HG03175 (cell line): ENCODE data around the gene CNBD2.
"Not testable (repeated sequence)": the region's sequence is repeated elsewhere in the genome, so short reads cannot be mapped to it uniquely, and the experiment has no call there.

Experiments used
- ATAC-seq: cut with Tn5 transposase; IDR thresholded peaks from one replicate; pipeline ENCODE4 v1.9.1; 2021; ENCODE audit warnings: mild to moderate bottlenecking, moderate library complexity; ENCODE audit not compliant: unreplicated experiment

The CNBD2 gene

DNA sequence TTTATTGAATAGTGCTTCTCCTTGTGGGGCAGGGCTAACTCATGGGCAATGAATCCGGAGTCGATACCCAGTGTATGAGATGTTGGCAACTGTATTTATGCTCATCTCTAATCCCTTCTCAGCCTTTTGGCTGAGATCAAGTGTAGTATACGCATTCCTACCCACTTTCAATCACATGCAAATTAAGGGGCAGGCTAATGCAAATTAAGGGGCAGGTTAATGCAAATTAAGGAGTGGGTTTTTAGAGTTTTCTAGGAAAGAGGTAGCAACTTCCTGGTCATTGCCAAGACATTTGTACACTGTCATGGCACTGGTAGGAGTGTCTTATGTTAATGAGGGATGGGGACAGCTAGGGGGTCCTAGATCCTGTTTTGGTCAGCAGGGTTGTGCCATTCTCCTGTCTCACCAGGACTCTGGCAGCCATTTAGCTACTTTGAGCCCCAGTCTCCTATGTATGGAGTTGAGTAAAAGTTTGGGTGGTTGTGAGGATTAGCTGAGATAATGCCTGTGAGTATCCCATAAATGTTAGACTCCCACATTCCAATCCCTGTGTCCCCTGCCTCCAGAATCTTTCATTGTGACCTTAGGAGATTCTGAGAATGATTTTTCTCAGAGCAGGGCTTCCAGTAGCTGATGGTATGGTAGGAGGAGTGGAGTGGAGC is at the start of gene CNBD2:
Gene CNBD2 (plus strand): TSS at position 612 of the 662 bp plus-strand sequence. CDS start 173 bp downstream, outside the sequence.
- no peak for ATAC-seq

DNA sequence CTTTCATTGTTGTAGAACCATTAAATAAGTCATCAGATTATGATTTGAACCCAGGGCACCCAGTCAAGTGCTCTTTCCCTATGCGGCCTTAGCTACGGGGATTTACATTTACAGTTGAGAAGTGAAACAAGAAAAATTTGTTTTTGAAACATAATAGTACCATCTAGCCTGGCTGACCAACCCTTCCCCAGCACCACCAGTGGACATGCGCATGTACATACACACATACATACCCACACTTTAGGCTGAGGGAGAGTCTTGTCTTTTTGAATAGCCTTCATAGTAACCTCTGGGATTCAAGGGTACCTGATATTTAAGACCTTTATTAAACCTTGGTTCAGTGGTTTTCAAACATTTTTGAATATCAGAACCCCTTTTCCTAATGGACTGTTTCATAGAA is 47.9 kb upstream of the CNBD2 start:
- ATAC-seq = no peak

DNA sequence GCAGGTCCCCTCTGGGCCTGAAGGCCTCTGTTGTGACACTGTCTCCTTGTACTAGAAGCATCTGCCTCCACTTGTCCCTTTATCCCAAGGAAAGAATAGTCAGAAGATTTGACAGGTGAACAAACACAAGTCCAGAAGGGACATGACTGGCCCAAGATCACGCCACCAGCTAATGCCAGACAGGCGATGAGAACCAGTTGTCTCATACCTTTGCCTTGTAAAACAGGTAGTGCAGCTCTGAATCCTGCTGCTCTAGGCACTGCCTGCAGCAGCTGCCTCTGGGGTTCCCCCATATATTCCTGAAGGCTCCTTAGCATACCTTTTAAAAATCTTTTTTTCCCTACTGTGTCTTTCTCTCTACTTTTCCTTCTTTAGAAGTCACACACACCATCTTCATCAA is 39.1 kb upstream of the CNBD2 start:
- no peak for ATAC-seq

DNA sequence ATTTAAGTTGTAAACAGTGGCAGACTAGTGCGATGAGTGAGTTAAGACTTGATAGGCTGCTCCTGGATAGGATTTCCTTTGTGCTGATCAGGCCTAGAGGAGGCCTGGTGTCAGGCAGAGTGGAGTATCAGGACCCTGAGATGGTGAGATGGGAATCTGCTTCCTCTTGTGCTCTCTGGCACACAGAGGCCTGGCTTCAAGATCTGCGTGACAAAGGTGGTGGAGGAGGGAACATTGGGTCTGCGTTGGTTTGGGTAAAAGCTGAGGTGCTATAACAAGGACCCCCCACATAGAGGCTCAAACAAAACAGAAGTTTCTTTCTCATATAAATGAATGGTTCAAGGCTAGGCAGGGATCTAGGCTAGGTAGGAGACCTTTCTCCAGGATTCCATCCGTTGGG is 34.3 kb upstream of the CNBD2 start:
- ATAC-seq = no peak

DNA sequence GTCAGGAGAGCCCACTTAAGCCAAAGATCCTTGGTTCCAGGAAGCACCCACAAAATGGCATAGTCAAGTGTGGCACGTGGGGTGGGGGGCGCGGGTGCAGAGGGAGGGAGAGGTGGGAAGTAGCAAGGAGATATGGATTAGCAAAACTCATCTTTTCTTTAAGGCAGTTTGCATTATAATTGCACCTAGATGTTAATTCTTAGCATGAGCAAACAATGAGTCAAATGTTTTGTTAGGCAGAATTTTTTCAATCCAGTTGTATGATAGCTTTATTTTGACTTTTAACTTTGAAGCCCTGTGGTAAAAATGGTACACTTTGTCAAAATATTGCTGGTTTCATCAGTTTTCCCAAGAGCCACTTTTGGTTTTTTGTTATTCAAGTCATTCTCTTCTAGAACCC is 29.1 kb upstream of the CNBD2 start:
- ATAC-seq = no peak

DNA sequence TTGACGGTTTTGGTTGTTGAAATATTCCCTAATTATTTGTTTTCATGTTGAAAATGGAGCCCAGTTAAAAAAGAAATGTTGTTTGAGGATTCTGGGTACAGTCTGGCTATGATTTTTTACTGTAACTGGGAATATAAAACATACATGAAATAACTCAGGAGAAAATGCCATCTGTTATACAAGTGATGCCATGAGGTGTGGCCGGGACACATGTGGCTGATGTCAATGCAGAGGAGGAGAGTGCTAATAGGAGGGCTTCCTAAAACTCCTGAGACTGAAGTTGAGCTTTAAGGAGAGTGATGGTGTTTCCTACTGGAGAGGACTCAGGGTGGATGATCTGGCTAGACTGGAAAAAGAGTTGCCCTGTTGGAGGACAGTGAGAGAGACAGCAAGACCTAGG is 26.8 kb upstream of the CNBD2 start:
- ATAC-seq = no peak

DNA sequence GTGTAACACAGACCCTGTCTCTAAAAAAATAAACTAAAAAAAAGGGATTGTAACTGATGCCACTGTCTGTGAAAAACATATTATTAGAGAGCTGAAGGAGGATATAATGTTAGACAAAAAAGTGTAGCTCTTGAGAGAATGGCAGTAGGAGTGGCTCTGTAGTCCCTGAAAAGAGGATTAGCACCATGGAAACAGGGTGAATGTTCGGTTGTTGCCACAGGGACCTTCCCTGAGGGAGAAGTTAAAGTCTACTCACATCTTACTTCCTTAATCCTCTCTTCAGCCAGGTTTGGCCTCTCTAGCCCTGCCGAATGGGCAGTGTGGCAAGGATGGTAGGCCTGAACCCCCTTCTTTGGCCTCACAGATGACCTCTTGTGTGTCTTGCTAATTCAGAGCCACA is 26.1 kb upstream of the CNBD2 start:
- ATAC-seq = no peak

DNA sequence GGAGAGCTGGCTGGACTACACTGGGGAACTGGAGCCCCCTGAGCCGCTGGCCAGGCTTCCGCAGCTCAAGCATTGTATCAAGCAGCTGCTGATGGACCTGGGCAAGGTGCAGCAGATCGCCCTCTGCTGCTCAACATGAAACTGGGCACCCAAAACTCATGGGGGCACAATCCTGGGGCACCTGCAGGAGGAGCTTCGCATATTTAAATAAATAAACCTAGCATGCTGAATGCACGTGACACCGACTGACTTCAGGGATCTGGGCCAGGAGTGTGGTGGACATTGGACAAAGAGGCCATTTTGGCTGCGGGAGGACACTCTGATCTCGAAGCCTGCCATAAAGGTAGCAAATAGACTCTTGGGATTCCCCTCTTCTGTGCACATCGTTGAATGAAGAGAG is 20.9 kb upstream of the CNBD2 start:
- ATAC-seq = no peak

DNA sequence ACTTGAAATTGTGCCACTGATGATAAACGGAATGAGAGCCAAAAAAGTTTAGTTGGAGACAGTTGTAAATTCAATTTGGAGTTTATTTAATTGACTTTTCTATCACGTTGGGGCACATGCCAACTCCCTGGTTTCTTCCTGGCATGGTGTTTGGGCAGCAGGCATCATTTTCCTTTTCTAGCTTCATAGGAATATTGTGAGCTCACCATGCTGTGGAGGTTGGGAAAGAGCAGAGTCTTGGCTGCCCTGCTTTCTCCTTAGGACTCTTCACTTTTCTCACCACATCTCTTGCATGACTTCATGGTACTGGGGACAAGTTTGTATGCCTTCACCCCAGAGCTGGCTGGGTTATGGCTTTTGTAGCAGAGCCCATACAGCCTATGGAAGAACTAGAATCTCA is 20.5 kb upstream of the CNBD2 start:
- no peak for ATAC-seq

DNA sequence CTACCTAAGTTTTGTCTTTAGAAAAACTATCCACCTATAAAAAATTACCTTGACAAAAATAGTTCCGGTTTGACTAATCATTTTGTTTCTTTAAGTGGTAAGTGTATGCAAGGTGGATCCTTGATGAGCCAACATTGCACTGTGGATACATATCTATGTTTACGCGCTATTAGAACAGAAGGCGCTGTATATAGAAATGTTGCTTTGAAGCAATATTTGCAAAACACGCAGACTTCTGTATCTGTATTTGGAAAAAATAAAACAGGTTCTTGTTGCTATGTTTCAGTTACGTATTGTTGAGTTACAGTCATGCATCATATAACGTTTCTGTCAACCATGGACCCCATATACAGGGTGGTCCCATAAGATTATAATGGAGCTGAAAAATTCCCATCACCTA is 18.3 kb upstream of the CNBD2 start:
- ATAC-seq = no peak

DNA sequence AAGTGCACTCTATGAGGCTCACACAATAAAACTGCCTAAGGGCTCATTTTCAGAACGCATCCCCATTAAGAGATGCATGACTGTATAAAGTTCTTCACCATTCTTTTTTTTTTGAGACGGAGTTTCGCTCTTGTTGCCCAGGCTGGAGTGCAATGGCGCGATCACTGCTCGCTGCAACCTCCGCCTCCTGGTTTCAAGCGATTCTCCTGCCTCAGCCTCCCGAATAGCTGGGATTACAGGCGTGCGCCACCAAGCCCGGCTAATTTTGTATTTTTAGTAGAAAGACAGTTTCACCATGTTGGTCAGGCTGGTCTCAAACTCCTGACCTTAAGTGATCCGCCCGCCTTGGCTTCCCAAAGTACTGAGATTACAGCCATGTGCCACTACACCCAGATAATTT is 16.3 kb upstream of the CNBD2 start:
- ATAC-seq = not testable (repeated sequence)

DNA sequence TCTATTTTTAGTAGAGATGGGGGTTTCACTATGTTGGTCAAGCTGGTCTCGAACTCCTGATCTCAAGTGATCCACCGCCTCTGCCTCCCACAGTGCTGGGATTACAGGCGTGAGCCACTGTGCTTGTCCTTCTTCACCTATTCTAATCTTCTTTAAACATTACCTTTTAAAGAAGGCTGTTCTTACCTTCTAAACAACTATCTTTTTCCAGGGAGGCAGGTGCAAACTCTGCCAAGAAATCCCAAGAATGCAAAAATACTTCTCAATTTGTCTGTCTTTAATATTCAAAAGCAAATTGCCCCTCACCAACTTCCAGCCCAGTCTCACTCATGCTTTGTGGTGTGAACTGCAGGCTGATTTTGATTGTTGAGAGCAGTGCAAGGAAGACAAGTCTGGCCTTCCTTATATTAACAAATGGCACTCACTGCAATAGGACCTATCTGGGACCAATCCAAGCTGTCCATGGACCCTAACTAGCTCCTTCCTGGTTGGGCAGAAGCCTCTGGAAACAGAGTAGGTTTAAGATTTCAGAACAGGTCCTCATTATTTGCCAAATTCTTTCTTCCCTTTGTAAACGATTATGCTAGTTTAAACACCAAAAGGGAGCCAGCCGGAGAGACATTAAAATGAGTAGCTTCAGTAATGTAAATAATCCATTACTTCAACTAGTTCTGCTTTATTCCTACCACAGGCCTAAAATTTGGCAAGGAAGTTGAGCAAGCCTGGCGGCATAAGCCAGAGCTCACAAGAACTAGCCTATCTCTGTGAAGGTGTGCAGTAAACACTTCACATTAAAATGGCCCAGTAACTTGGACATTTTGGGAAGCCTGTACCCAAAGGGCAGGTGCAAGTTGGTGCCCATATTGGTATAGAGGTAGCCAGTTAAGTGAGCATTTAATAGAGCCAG is 15.7 kb upstream of the CNBD2 start:
- ATAC-seq = no peak

DNA sequence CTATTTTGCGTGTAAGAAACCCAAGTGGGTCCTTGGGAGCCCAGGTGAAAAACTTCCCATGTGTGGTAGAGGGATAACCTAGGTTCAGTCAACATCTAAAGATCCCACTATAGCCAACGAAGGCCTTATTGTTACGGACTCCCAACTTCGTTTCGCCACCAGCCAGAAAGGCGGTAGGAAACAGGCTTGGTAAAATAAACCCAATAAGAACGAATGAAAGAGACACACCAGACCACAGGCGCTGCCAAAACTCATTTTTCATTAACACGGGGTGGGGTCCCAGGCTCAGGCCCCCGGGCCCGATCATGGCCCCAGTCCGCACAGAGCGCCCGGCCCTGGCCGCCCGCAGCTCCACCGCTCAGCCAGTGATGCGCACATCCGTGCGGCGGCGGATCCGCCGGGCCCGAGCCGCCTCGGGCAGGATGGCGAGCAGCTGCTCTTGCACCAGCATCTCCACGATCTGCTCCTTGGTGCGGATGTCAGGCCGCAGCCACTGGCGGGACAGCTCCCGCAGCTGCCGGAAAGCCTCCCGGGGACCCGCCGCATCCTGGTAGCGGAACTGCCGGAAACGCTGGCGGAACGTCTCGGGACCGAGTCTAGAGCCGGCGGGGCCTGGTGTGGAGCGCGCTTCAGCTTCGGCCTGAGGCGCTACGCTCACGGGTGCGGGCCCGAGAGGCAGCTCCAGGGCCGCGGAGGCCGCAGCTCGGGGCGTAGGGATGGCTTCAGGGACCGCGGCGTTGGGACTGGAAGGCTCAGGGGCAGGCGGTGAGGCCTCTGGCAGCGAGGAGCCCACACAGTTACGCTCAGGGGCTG is 14.8 kb upstream of the CNBD2 start:
- peak; percentile 20 for ATAC-seq

DNA sequence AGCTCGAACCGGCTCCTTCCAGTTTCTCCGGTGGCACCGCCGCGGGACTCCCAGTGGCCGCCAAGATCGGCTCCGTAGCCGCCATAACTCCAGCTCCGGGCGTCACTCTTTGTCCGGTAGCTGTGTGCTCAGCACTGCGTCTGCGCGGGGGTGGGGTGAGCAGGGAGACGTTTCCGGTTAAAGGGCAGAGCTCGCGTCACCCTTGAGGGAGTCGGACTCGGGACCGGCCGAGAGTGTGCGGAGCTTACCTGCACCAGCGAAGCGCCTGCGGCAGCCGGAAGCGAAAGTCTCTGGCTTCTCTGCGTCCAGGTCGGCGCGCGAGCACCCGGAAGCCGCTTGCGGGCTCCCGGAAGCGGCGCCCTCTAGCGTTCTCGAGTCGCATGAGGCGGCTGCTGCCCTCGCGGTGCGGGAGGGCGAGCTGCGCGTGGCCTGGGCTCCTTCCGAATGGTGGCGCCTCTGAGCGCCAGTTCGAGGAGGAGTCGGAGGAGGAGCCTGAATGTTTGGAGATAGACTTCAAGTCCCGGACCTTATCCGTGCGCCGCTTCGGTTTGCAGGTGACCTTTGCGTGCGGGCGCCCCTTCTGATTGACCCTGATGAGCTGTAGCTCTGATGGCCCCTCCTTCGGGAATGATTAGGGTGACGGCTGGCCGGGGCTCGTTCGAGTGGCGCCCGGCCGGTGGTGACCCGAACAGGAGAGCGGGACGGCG is 14.0 kb upstream of the CNBD2 start, which contains the start of gene SCAND1:
Gene SCAND1 (minus strand): TSS at position 303 of the 707 bp plus-strand sequence. CDS start 218 bp downstream, at position 85.
- ATAC-seq = peak; percentile 87

DNA sequence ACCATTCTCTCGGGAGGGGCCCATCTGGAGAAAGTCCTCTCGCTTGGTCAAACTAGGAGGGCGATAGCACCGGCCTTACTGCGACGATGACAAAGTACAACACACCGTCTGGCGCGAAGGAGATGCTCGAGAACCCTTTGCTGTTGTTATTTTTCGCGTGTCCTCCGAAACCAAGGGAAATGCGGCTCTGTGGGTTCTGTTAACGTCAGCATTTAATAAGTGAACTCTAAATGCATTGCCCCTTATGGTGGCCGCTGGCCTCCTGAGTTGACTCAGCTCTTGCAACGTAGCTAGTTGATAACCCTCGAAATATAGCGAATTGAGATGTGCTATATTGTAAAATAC is 13.5 kb upstream of the CNBD2 start:
- no peak for ATAC-seq

DNA sequence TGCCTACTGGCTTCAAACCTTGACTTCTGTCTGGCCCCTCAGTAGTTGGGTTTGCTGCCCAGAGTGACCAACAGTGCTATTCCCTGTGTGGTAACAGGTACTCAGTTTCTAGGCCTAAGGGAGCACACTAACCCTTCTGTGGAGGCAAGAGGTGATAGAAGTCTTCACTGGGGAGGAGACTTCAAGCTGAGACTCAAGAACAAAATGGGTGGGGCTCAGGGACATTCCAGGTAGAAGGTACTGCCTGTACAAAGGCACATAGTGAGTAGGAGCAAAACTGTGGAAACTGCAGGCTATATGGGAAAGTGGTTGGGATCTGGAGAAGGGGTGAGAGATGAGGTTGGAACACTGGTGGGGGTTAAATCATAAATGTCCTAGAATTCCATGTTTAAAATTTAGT is 11.8 kb upstream of the CNBD2 start:
- ATAC-seq = no peak

DNA sequence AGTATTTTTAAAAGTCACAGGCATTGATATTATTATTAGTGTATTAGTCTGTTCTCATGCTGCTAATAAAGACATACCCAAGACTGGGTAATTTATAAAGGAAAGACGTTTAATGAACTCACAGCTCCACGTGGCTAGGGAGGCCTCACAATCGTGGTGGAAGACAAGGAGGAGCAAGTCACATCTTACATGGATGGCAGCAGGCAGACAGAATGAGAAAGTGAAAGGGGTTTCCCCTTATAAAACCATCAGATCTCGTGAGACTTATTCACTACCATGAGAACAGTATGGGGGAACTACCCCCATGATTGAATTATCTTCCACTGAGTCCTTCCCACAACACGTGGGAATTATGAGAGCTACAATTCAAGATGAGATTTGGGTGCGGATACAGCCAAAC is 9.1 kb upstream of the CNBD2 start:
- ATAC-seq = not testable (repeated sequence)

DNA sequence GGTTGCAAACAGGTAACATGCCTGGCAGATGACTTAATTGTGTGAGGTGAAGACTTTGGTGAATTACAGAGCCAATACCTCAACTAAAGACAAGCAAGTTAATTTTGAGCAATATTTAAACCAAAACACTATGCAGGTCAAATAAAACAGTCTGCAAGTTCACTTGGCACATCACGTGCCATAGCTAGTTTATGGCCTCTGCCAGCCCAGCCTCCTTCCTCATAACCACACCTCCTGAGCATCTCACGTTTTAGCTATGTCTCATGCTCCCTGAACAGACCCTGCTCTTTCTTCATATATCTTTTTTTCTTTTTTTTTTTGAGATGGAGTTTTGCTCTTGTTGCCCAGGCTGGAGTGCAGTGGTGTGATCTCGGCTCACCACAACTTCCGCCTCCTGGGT is 4.5 kb upstream of the CNBD2 start:
- ATAC-seq = no peak

DNA sequence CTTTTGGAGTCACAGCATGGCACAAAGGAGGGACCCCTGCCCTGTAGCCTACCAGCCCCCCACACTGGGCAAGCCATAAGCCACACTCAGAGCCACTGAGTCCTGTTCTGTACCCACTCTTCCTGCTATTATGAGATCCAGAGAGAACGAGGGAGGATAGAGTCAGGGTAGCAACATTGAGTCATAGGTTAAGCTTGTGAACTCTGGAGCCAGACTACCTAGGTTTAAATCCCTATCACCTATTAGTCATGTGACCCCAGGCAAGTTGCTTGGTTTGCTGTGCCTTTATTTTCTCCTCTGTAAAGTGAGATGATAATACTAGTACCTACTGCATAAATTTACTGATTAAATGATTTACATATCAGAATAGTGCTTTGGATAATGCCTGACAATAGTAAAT is 540 bp downstream of the CNBD2 start:
- ATAC-seq = no peak

DNA sequence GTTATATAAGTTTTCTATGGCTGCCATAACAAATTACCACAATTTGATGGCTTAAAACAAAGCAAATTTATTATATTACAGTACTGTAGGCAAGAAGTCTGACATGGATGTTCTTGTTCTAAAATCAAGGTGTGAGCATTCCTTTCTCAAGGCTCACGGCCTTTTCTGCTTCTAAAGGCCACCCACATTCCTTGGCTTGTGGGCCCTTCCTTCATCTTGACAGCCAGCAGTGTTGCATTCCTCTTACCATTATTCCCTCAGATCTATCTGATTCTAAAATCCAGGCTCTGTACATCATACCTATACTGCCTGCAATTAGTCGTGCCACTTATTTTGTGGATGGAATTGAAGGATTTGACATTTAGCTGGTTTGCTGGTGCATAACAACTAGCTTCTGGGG is 3.6 kb downstream of the CNBD2 start:
- ATAC-seq = no peak

DNA sequence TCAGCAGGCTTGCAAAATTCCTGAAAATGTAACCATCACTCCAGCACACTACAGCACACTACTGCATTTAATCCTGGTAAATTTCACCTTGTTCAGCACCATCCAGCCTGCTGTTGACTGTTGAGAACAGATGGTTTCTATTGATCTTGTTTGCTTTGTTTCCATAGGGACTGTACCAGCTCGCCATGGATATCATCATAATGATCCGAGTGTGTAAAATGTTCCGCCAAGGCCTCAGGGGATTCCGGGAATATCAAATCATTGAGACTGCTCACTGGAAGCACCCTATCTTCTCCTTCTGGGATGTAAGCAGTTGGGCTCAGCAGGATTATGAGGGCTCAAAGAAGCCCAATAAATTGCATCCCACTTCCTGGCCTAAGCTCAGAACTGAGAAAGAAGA is 4.1 kb downstream of the CNBD2 start:
- ATAC-seq = no peak
